Neural progenitor cell (in vitro differentiated cells): Measurements from ENCODE around the gene WDR45B. TPM values are rescaled to one million over a fixed set of nuclear protein-coding genes. Genes with fewer than 3 reads are reported as not detected.
A peak's percentile ranks its signal among the peaks of the same experiment; 100 is the strongest.

ENCODE experiments used
- DNase-seq: peaks from one replicate; pipeline ENCODE4 v3.0.0-alpha.2; 2016; ENCODE audit warnings: low spot score
- H2AFZ ChIP-seq: fragments of 200-600 bp; sonication (generic); replicated peaks from 2 replicates; pipeline ENCODE4 v1.6.1; 2016; ENCODE audit warnings: antibody characterized with exemption
- H3F3A ChIP-seq: fragments of 200-600 bp; sonication (generic); 2 replicates; pipeline ENCODE4 v1.6.1; 2016; ENCODE audit warnings: antibody characterized with exemption, low read depth
- H3K27ac ChIP-seq: fragments of 200-600 bp; sonication (generic); 2 replicates; pipeline ENCODE4 v1.5.1; 2016; ENCODE audit warnings: mild to moderate bottlenecking
- H3K27me3 ChIP-seq: fragments of 200-600 bp; sonication (generic); 2 replicates; pipeline ENCODE4 v1.6.1; 2016; ENCODE audit warnings: mild to moderate bottlenecking, moderate library complexity
- H3K36me3 ChIP-seq: fragments of 200-600 bp; sonication (generic); 2 replicates; pipeline ENCODE4 v1.5.1; 2016
- H3K4me1 ChIP-seq: fragments of 200-600 bp; sonication (generic); 2 replicates; pipeline ENCODE4 v1.6.1; 2016; ENCODE audit warnings: mixed run types
- H3K4me2 ChIP-seq: fragments of 200-600 bp; sonication (generic); 2 replicates; pipeline ENCODE4 v1.6.1; 2016
- H3K4me3 ChIP-seq: fragments of 200-600 bp; sonication (generic); 2 replicates; pipeline ENCODE4 v1.5.1; 2016
- H3K79me2 ChIP-seq: fragments of 200-600 bp; sonication (generic); 2 replicates; pipeline ENCODE4 v1.6.1; 2016; ENCODE audit warnings: low read depth
- H3K9ac ChIP-seq: fragments of 200-600 bp; sonication (generic); 2 replicates; pipeline ENCODE4 v1.6.1; 2016
- H3K9me3 ChIP-seq: fragments of 200-600 bp; sonication (generic); 2 replicates; pipeline ENCODE4 v1.5.1; 2016; ENCODE audit warnings: low read depth
- H4K20me1 ChIP-seq: fragments of 200-600 bp; sonication (generic); 2 replicates; pipeline ENCODE4 v1.6.1; 2016; ENCODE audit warnings: low read depth
- H3K27ac Mint-ChIP-seq: 3 replicates; pipeline ENCODE4 v1.8.0; 2021; ENCODE audit warnings: mixed read lengths
- H3K27me3 Mint-ChIP-seq: 2 replicates; pipeline ENCODE4 v1.8.0; 2022; ENCODE audit warnings: low read depth, mild to moderate bottlenecking, inconsistent platforms, moderate library complexity, mixed read lengths; ENCODE audit not compliant: insufficient read depth
- H3K36me3 Mint-ChIP-seq: 3 replicates; pipeline ENCODE4 v1.8.0; 2021; ENCODE audit warnings: mixed read lengths
- H3K4me1 Mint-ChIP-seq: 3 replicates; pipeline ENCODE4 v1.8.0; 2021; ENCODE audit warnings: mixed read lengths
- H3K4me3 Mint-ChIP-seq: 3 replicates; pipeline ENCODE4 v1.8.0; 2021; ENCODE audit warnings: mild to moderate bottlenecking, moderate library complexity, mixed read lengths
- H3K9me3 Mint-ChIP-seq: 3 replicates; pipeline ENCODE4 v1.8.0; 2020; ENCODE audit warnings: mixed read lengths
- EZH2 ChIP-seq: fragments of 200-600 bp; sonication (generic); IDR thresholded peaks from 2 replicates; pipeline ENCODE4 v1.6.1; 2017; ENCODE audit warnings: antibody characterized with exemption, mild to moderate bottlenecking, moderate library complexity
- EZH2phosphoT487 ChIP-seq: fragments of 200-600 bp; sonication (generic); IDR thresholded peaks from 2 replicates; pipeline ENCODE4 v1.6.1; 2017; ENCODE audit warnings: antibody characterized with exemption
- total RNA-seq: library from RNA; depleted of rRNA; stranded (reverse); fragments of >200 nt; gene quantifications from 2 replicates; pipeline ENCODE4 v1.2.3, GENCODE V29; 2015; ENCODE audit warnings: low replicate concordance
- TF ChIP-seq, protein P1 (sequence below): fragments of 200-600 bp; sonication (generic); IDR thresholded peaks from 2 replicates; pipeline ENCODE4 v1.5.1; 2017; ENCODE audit warnings: antibody characterized with exemption, mild to moderate bottlenecking

The WDR45B gene
- total RNA-seq, 1 donor from 2014 or later = 110 TPM

DNA sequence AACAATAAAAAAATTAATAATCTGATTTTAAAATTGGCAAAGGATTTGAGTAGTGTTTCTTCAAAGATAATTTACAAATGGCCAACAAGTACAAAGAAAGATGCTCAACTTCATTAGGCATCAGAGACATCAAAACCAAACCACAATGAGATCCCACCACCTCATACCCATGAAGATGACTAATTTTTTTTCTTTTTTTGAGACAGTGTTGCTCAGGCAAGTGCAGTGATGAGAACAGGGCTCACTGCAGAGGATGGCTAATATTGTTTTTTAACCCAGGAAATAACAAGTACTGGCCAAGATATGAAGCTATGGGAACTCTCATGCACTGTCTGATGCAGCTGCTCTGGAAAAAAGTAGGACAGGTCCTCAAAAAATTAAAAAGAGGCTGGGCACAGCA is 14.9 kb downstream of the WDR45B start:
- DNase-seq = no peak
- no peak overlapping the region for H3K4me3 Mint-ChIP-seq

DNA sequence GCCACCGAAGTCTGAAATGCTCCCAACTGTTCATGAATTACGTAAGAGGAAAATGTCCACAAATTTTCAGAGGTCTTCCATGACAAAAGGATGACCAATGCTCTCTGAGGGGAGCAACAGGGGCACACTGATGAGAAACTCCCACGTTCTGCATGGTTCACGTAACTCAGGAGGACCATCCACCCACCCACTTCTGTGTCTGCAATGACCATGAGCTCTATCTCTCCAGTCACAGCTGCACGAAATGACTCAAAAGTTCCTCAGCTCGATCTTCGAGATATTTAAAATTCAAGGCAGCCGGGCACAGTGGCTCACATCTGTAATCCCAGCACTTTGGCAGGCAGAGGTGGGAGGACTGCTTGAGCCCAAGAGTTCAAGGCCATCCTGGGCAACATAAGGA is 15.8 kb downstream of the WDR45B start:
- no peaks in the 10 kb centered on the region for H3F3A ChIP-seq
- no peak overlapping the region for H3K4me2 ChIP-seq
- no peak overlapping the region for H3K4me3 ChIP-seq
- H3K9me3 Mint-ChIP-seq = peaks cover 2% of the 10 kb centered on the region
- H2AFZ ChIP-seq = no peak overlapping the region
- no peak overlapping the region for H3K4me3 Mint-ChIP-seq
- H3K27ac Mint-ChIP-seq = no peak overlapping the region
- H3K27me3 ChIP-seq = no peaks in the 10 kb centered on the region
- no peaks in the 10 kb centered on the region for H3K9me3 ChIP-seq
- H3K4me1 Mint-ChIP-seq = peaks cover 4% of the 10 kb centered on the region
- no peak overlapping the region for H3K9ac ChIP-seq
- H3K36me3 ChIP-seq = no peaks in the 10 kb centered on the region
- H4K20me1 ChIP-seq = peaks cover 78% of the 10 kb centered on the region
- H3K27ac ChIP-seq = no peak overlapping the region
- peaks cover 71% of the 10 kb centered on the region for H3K79me2 ChIP-seq
- no peak for DNase-seq
- H3K36me3 Mint-ChIP-seq = peaks cover 18% of the 10 kb centered on the region
- H3K4me1 ChIP-seq = no peaks in the 10 kb centered on the region
- TF ChIP-seq EZH2 (no peak), EZH2phosphoT487 (no peak)
- TF ChIP-seq, protein P1, sequence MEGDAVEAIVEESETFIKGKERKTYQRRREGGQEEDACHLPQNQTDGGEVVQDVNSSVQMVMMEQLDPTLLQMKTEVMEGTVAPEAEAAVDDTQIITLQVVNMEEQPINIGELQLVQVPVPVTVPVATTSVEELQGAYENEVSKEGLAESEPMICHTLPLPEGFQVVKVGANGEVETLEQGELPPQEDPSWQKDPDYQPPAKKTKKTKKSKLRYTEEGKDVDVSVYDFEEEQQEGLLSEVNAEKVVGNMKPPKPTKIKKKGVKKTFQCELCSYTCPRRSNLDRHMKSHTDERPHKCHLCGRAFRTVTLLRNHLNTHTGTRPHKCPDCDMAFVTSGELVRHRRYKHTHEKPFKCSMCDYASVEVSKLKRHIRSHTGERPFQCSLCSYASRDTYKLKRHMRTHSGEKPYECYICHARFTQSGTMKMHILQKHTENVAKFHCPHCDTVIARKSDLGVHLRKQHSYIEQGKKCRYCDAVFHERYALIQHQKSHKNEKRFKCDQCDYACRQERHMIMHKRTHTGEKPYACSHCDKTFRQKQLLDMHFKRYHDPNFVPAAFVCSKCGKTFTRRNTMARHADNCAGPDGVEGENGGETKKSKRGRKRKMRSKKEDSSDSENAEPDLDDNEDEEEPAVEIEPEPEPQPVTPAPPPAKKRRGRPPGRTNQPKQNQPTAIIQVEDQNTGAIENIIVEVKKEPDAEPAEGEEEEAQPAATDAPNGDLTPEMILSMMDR = no peak
- peaks cover 3% of the 10 kb centered on the region for H3K27me3 Mint-ChIP-seq

More for the DNA sequence above, 14.9 kb downstream of the WDR45B start:
- H3K4me1 Mint-ChIP-seq = peaks cover 5% of the 10 kb centered on the region
- peaks cover 2% of the 10 kb centered on the region for H3K9me3 Mint-ChIP-seq
- peaks cover 20% of the 10 kb centered on the region for H3K36me3 Mint-ChIP-seq
- peak overlapping the region; percentile 53 for H3K27ac Mint-ChIP-seq
- TF ChIP-seq, protein P1 = no peak
- Histone ChIP-seq H3K4me3 (no peak overlapping the region), H3K36me3 (no peaks in the 10 kb centered on the region), H2AFZ (no peak overlapping the region), H3K27me3 (no peaks in the 10 kb centered on the region), H3K4me1 (no peaks in the 10 kb centered on the region), H3K79me2 (peaks cover 79% of the 10 kb centered on the region), H3K9me3 (no peaks in the 10 kb centered on the region), H4K20me1 (peaks cover 79% of the 10 kb centered on the region), H3F3A (no peaks in the 10 kb centered on the region), H3K27ac (no peak overlapping the region), H3K9ac (no peak overlapping the region), H3K4me2 (no peak overlapping the region)
- H3K27me3 Mint-ChIP-seq = peaks cover 3% of the 10 kb centered on the region

DNA sequence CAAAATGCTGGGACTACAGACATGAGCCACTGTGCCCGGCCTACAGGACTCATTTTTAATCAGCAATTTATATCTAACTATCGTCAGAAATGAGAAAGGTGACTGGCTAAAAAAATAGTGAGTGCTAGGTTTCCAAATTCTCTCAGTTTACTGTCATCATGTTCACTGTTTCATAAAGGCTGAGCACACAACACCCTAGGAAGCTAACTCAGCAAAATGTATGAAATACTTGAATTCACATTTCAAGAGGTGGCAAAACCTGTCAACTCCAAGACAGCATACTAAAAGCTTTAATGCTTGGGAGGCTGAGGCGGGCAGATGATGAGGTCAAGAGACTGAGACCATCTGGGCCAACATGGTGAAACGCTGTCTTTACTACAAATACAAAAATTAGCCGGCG is 16.7 kb downstream of the WDR45B start:
- DNase-seq = no peak
- H3K9me3 ChIP-seq = no peaks in the 10 kb centered on the region
- Mint-ChIP-seq H3K36me3 (peaks cover 20% of the 10 kb centered on the region), H3K27me3 (peaks cover 3% of the 10 kb centered on the region), H3K27ac (no peak overlapping the region), H3K9me3 (no peaks in the 10 kb centered on the region), H3K4me1 (no peaks in the 10 kb centered on the region), H3K4me3 (no peak overlapping the region)
- H3F3A ChIP-seq = no peaks in the 10 kb centered on the region
- no peak overlapping the region for H3K9ac ChIP-seq
- no peak overlapping the region for H2AFZ ChIP-seq
- H3K4me3 ChIP-seq = no peak overlapping the region
- no peak for TF ChIP-seq EZH2
- TF ChIP-seq, protein P1 = no peak
- TF ChIP-seq EZH2phosphoT487 = no peak
- no peaks in the 10 kb centered on the region for H3K36me3 ChIP-seq
- peaks cover 69% of the 10 kb centered on the region for H4K20me1 ChIP-seq
- no peaks in the 10 kb centered on the region for H3K27me3 ChIP-seq
- H3K27ac ChIP-seq = no peak overlapping the region
- H3K4me2 ChIP-seq = no peak overlapping the region
- H3K4me1 ChIP-seq = no peaks in the 10 kb centered on the region
- H3K79me2 ChIP-seq = peaks cover 62% of the 10 kb centered on the region
